22Rv1 (cell line): Measurements from ENCODE around the gene CALM3.

Experiments
- CTCF ChIP-seq: fragments of 450-650 bp; IDR thresholded peaks from 2 replicates; pipeline ENCODE4 v1.5.1; 2017; ENCODE audit warnings: mild to moderate bottlenecking
- ZFX ChIP-seq: fragments of 450-650 bp; IDR thresholded peaks from 2 replicates; pipeline ENCODE4 v1.6.1; 2017; ENCODE audit warnings: antibody characterized with exemption, borderline replicate concordance

- TF ChIP-seq CTCF (no peak), ZFX (no peak)
Observed at GRCh38 chr19:46604781-46605355, 3.7 kb downstream of the CALM3 start.
